Neuronal stem cell (in vitro differentiated cells): ENCODE measurements around the gene SLC30A9.

Source experiments
- DNase-seq: peaks from one replicate; pipeline ENCODE4 v3.0.0-alpha.2; 2013; ENCODE audit warnings: low spot score
- H2AFZ ChIP-seq: one replicate; pipeline ENCODE4 v1.6.1; 2013; ENCODE audit warnings: mild to moderate bottlenecking, low read length, inconsistent platforms
- H2AK5ac ChIP-seq: 2 replicates; pipeline ENCODE4 v1.6.1; 2013; ENCODE audit warnings: low read depth, mild to moderate bottlenecking, inconsistent platforms, low read length, moderate library complexity, mixed read lengths
- H2BK120ac ChIP-seq: 2 replicates; pipeline ENCODE4 v1.6.1; 2013; ENCODE audit warnings: low read depth, mild to moderate bottlenecking, inconsistent platforms, low read length, moderate library complexity, mixed read lengths
- H2BK12ac ChIP-seq: one replicate; pipeline ENCODE4 v1.6.1; 2013; ENCODE audit warnings: low read length, inconsistent platforms
- H2BK15ac ChIP-seq: 2 replicates; pipeline ENCODE4 v1.6.1; 2013; ENCODE audit warnings: mild to moderate bottlenecking, low read length, inconsistent platforms, mixed read lengths
- H2BK5ac ChIP-seq: one replicate; pipeline ENCODE4 v1.6.1; 2013; ENCODE audit warnings: inconsistent platforms, mild to moderate bottlenecking, low read length, moderate library complexity
- H3K14ac ChIP-seq: one replicate; pipeline ENCODE4 v1.6.1; 2013; ENCODE audit warnings: low read length, inconsistent platforms
- H3K18ac ChIP-seq: 2 replicates; pipeline ENCODE4 v1.6.1; 2013; ENCODE audit warnings: low read length, inconsistent platforms
- H3K23ac ChIP-seq: 2 replicates; pipeline ENCODE4 v1.6.1; 2013; ENCODE audit warnings: low read depth, mild to moderate bottlenecking, mixed read lengths, low read length, inconsistent platforms; ENCODE audit not compliant: poor library complexity
- H3K27ac ChIP-seq: replicated peaks from 3 replicates; pipeline ENCODE4 v1.5.1; 2013; ENCODE audit warnings: low read length, inconsistent platforms
- H3K27me3 ChIP-seq, 3 experiments: 2 replicates each; pipeline ENCODE4 v1.6.1; 2013; ENCODE audit warnings: low read length in 3 of 3, mild to moderate bottlenecking in 2 of 3, inconsistent platforms in 1 of 3, low read depth in 1 of 3, mixed read lengths in 1 of 3, moderate library complexity in 1 of 3; ENCODE audit not compliant: control insufficient read depth in 3 of 3, insufficient read depth in 3 of 3
- H3K36me3 ChIP-seq, 2 donors: replicated peaks in 1 of 2; 2 replicates each; pipeline ENCODE4 v1.6.1; 2013; ENCODE audit warnings: low read length in 2 of 2; ENCODE audit not compliant: control insufficient read depth in 2 of 2, insufficient read depth in 2 of 2
- H3K4ac ChIP-seq: 2 replicates; pipeline ENCODE4 v1.6.1; 2013; ENCODE audit warnings: inconsistent platforms, mild to moderate bottlenecking, low read length, moderate library complexity
- H3K4me1 ChIP-seq, 2 donors: 1 replicate in 1 of 2; 2 replicates in 1 of 2; pipeline ENCODE4 v1.6.1; 2013; ENCODE audit warnings: low read length in 2 of 2, low read depth in 1 of 2; ENCODE audit not compliant: control insufficient read depth in 2 of 2, insufficient read depth in 1 of 2
- H3K4me2 ChIP-seq: one replicate; pipeline ENCODE4 v1.6.1; 2013; ENCODE audit warnings: mild to moderate bottlenecking, low read length, inconsistent platforms; ENCODE audit not compliant: insufficient read depth, poor library complexity, severe bottlenecking
- H3K4me3 ChIP-seq, 2 donors: 2 replicates each; pipeline ENCODE4 v1.5.1; 2013; ENCODE audit warnings: low read length in 2 of 2, mild to moderate bottlenecking in 2 of 2, inconsistent platforms in 1 of 2, moderate library complexity in 1 of 2
- H3K79me1 ChIP-seq: one replicate; pipeline ENCODE4 v1.6.1; 2013; ENCODE audit warnings: low read depth, mild to moderate bottlenecking, inconsistent platforms, low read length, moderate library complexity
- H3K9ac ChIP-seq: one replicate; pipeline ENCODE4 v1.6.1; 2013; ENCODE audit warnings: mild to moderate bottlenecking, low read depth, low read length, inconsistent platforms; ENCODE audit not compliant: poor library complexity
- H3K9me3 ChIP-seq, 2 donors: replicated peaks in 1 of 2; 2 replicates each; pipeline versions ENCODE3 to v1.6.1; 2013; ENCODE audit warnings: low read length in 2 of 2, mild to moderate bottlenecking in 2 of 2, inconsistent platforms in 1 of 2, low read depth in 1 of 2, mixed read lengths in 1 of 2, moderate library complexity in 1 of 2; ENCODE audit not compliant: control insufficient read depth in 2 of 2, insufficient read depth in 1 of 2
- H4K8ac ChIP-seq: one replicate; pipeline ENCODE4 v1.6.1; 2013; ENCODE audit warnings: low read depth, mild to moderate bottlenecking, inconsistent platforms, low read length, moderate library complexity
- H4K91ac ChIP-seq: one replicate; pipeline ENCODE4 v1.6.1; 2013; ENCODE audit warnings: low read length, low read depth, mild to moderate bottlenecking, inconsistent platforms; ENCODE audit not compliant: poor library complexity
- WGBS, 2 donors: extraction: QIAGEN DNeasy Blood & Tissue Kit; methylation state at CpG; one replicate each; pipeline ENCODE4 v1.1.7; 2013; ENCODE audit warnings: missing lambda C conversion rate in 2 of 2, mixed read lengths in 1 of 2; ENCODE audit not compliant: insufficient read length in 2 of 2, insufficient replicate concordance in 1 of 2; ENCODE audit errors: extremely low coverage in 2 of 2; 5-methylcytosine and 5-hydroxymethylcytosine counted together

The SLC30A9 gene

GRCh38 chr4:41949531-41949930 is 40.8 kb upstream of the SLC30A9 start:
- H3K23ac ChIP-seq, result no peak overlapping the region
- no peak overlapping the region for H2BK15ac ChIP-seq
- H3K18ac ChIP-seq, result no peak overlapping the region
- H3K4ac ChIP-seq, result no peak overlapping the region
- no peak overlapping the region for H3K4me2 ChIP-seq
- H3K36me3 ChIP-seq, result peaks cover 8 to 97% of the 10 kb centered on the region in 2 donors
- H2BK5ac ChIP-seq, result no peak overlapping the region
- WGBS, 2 donors, result no CpG with 5 or more reads among the region's 3 CpGs
- H2AK5ac ChIP-seq, result no peak overlapping the region
- H2AFZ ChIP-seq, result no peak overlapping the region
- no peak overlapping the region for H2BK120ac ChIP-seq
- H3K14ac ChIP-seq, result no peak overlapping the region
- no peak overlapping the region for H3K27ac ChIP-seq
- no peaks in the 10 kb centered on the region for H3K9me3 ChIP-seq
- H4K8ac ChIP-seq, result no peak overlapping the region
- no peaks in the 10 kb centered on the region for H3K79me1 ChIP-seq
- no peak overlapping the region for H4K91ac ChIP-seq
- no peak overlapping the region for H3K4me3 ChIP-seq
- no peaks in the 10 kb centered on the region for H3K4me1 ChIP-seq
- H2BK12ac ChIP-seq, result no peak overlapping the region
- DNase-seq, result no peak
- H3K27me3 ChIP-seq, result no peaks in the 10 kb centered on the region
- no peak overlapping the region for H3K9ac ChIP-seq

- peak; percentile 9 for DNase-seq
- Histone ChIP-seq H2AK5ac (no peak overlapping the region), H3K23ac (no peak overlapping the region), H2BK120ac (no peak overlapping the region), H3K4me1 (no peaks in the 10 kb centered on the region), H2BK15ac (no peak overlapping the region), H2AFZ (no peak overlapping the region), H3K4me2 (no peak overlapping the region), H3K27ac (no peak overlapping the region), H2BK5ac (no peak overlapping the region), H3K9ac (no peak overlapping the region), H3K18ac (no peak overlapping the region), H3K27me3 (no peaks in the 10 kb centered on the region), H4K91ac (no peak overlapping the region), H3K4ac (no peak overlapping the region), H3K4me3 (no peak overlapping the region), H3K36me3 (peaks cover 3 to 44% of the 10 kb centered on the region in 2 donors), H3K9me3 (no peaks in the 10 kb centered on the region), H2BK12ac (no peak overlapping the region), H3K14ac (no peak overlapping the region), H3K79me1 (no peaks in the 10 kb centered on the region), H4K8ac (no peak overlapping the region)
- WGBS, 2 donors, result no CpG with 5 or more reads among the region's 1 CpG
Observed at GRCh38 chr4:41957634-41958033, 32.7 kb upstream of the SLC30A9 start.

GRCh38 chr4:41963105-41963504 is 27.2 kb upstream of the SLC30A9 start:
- WGBS, 2 donors, result no CpG with 5 or more reads among the region's 4 CpGs
- no peak overlapping the region for H4K8ac ChIP-seq

GRCh38 chr4:41964401-41964800 is 25.9 kb upstream of the SLC30A9 start:
- Histone ChIP-seq H3K14ac (no peak overlapping the region), H3K18ac (no peak overlapping the region), H2BK15ac (no peak overlapping the region), H3K9ac (no peak overlapping the region), H2BK5ac (no peak overlapping the region), H3K9me3 (no peaks in the 10 kb centered on the region), H3K79me1 (no peaks in the 10 kb centered on the region), H4K91ac (no peak overlapping the region), H2BK120ac (no peak overlapping the region), H2BK12ac (no peak overlapping the region), H2AK5ac (no peak overlapping the region), H3K27ac (no peak overlapping the region), H2AFZ (no peak overlapping the region), H4K8ac (no peak overlapping the region), H3K27me3 (no peaks in the 10 kb centered on the region), H3K23ac (no peak overlapping the region), H3K4me2 (no peak overlapping the region), H3K4me3 (no peak overlapping the region), H3K36me3 (no peaks in the 10 kb centered on the region), H3K4me1 (no peaks in the 10 kb centered on the region), H3K4ac (no peak overlapping the region)
- DNase-seq, result no peak
- WGBS, 2 donors, result no CpG with 5 or more reads among the region's 1 CpG

More at GRCh38 chr4:41963105-41963504, 27.2 kb upstream of the SLC30A9 start:
- H2BK120ac ChIP-seq, result no peak overlapping the region
- no peak overlapping the region for H3K23ac ChIP-seq
- H3K9ac ChIP-seq, result no peak overlapping the region
- no peaks in the 10 kb centered on the region for H3K4me1 ChIP-seq
- H3K4ac ChIP-seq, result no peak overlapping the region
- H3K79me1 ChIP-seq, result no peaks in the 10 kb centered on the region
- H3K4me3 ChIP-seq, result no peak overlapping the region
- no peaks in the 10 kb centered on the region for H3K36me3 ChIP-seq
- no peak overlapping the region for H2AK5ac ChIP-seq
- no peak for DNase-seq
- no peak overlapping the region for H2BK12ac ChIP-seq
- H3K14ac ChIP-seq, result no peak overlapping the region
- H3K27ac ChIP-seq, result no peak overlapping the region
- H4K91ac ChIP-seq, result no peak overlapping the region
- no peak overlapping the region for H2BK5ac ChIP-seq
- H3K4me2 ChIP-seq, result no peak overlapping the region
- no peaks in the 10 kb centered on the region for H3K27me3 ChIP-seq
- no peak overlapping the region for H2AFZ ChIP-seq
- H3K9me3 ChIP-seq, result no peaks in the 10 kb centered on the region
- H2BK15ac ChIP-seq, result no peak overlapping the region
- H3K18ac ChIP-seq, result no peak overlapping the region
